ENCODE measurements around the gene CD82.

The CD82 gene

DNA sequence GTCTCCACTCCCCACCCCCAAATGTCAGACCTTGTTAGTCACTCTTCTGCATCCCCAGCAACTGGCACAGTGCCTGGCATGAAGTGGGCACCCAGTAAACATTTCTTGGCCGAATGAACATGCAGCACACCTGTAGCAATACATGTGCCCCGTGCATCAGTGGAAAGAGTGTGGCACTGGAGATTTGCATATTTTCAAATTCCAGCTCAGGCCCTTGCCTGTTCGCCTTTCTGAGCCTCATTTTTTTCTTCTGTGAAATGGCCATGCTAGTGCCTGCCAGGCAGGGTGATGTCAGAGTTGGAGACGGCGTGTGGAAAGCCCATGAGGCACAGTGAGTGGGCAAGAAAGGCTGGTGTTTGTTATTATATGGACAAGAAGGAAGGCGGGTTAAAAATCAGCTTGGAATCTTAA, 38.7 kb downstream of the CD82 start:
- no peak for DNase-seq

GRCh38 chr11:44605068-44605708, 39.7 kb downstream of the CD82 start:
- no peak for DNase-seq

- no peak for DNase-seq
Observed at GRCh38 chr11:44605965-44606364, 40.5 kb downstream of the CD82 start.

DNA sequence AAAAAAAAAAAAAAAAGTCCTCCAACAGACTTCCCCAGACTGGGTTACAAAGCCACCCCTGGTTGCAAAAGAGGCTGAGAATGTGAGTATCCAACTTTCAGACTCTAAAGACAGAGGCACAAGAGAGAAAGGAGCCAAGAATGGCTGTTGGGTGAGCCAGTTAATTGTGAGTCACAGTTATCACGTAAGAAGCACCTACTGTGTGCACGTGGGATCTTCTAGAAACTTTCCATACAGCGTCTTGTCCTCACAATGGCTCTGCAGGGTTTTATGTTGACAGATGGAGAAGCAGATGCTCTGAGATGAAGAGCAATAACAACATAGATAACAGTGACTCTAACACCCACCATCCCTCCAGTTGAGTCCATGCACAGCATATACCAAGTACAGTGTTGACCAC, 41.0 kb downstream of the CD82 start:
- DNase-seq, result no peak

GRCh38 chr11:44607319-44607962, 42.0 kb downstream of the CD82 start:
- no peak for DNase-seq

- DNase-seq, result no peak
Observed at GRCh38 chr11:44607987-44608386, 42.5 kb downstream of the CD82 start.

DNA sequence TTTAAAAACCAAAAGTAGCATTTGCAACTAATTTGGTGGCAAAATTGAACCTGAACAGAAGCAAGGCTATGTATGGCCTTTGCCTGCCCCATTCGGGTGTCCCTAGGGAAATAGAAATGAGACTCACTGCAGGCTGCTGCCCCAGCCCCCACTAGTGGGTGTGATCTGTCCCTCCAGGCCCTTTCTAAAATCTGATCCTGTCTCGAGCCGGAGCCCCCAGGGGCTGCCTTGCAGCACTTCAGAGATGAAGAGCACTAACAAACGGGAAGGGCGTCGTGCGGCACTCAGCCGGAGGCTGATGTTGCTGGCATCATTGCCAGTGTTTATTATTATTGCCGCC, 43.2 kb downstream of the CD82 start:
- DNase-seq, result no peak

- DNase-seq, result peak; percentile 58
Observed at GRCh38 chr11:44608991-44609782, 43.7 kb downstream of the CD82 start.

GRCh38 chr11:44609783-44610155, 44.3 kb downstream of the CD82 start:
- DNase-seq, result no peak

GRCh38 chr11:44610186-44610955, 44.9 kb downstream of the CD82 start:
- DNase-seq, result no peak

DNA sequence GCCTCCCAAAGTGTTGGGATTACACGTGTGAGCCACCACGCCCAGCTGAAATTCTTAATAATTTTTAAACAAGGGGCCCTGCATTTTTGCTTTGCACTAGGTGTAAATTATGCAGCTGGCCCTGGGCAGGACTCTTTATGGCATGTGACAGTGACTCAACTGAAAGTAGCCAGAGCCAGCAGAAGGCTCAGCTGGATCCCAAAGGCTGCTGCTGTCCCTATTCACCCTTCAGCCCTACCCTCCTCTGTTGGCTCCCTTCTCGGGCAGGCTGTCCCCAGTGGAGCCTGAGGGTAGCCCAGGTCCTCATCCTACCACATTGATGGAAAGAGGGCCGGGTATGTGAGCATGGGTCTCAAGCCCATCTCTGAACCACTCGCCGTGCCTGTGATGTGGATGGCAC, 45.6 kb downstream of the CD82 start:
- no peak for DNase-seq

- peak; percentile 85 for DNase-seq
Observed at GRCh38 chr11:44611687-44612434, 46.4 kb downstream of the CD82 start.

DNA sequence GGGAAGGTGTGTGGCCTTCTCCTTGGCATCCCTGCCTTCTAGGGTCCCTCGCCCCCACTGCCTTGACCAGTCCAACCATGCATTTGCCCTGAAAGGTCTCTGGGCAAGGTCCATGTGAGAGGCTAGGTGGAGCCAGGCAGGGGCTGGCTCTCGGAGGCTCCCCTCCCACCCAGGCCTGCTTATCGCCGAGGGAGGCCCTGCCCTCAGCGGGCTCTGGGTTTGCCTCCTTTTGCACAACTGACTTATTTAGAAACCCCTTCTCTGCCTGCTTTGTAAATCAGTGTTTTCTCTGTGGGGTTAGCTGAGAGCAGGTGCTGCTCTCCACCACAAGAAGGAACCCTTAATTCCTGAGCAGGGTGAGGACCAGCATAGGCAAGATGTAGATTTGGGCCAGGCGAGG, 47.7 kb downstream of the CD82 start:
- DNase-seq, result no peak

DNA sequence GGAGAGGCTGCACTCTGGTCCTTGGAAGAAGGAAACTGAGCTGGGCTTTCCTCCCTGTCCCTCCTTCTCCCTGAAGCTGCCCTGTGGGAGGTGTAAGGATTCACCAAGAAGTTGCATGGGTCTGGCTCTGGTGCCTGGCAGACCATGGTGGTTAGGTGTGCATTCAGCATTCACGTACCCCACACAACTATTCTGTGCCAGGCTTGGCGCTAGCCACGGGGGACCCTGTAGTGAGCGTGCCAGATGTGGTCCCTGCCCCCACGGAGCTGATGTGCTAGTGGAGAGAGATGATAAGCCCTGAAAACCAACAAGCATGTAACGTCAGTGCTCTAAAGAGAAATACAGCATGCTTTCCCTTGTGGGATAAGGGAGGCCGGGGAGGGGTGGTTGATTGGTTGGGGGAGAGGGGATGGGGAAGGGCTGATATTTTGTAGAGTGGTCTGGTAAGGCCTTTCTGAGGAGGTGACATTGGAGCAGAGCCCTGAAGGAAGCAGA, 48.9 kb downstream of the CD82 start:
- DNase-seq, result no peak

DNA sequence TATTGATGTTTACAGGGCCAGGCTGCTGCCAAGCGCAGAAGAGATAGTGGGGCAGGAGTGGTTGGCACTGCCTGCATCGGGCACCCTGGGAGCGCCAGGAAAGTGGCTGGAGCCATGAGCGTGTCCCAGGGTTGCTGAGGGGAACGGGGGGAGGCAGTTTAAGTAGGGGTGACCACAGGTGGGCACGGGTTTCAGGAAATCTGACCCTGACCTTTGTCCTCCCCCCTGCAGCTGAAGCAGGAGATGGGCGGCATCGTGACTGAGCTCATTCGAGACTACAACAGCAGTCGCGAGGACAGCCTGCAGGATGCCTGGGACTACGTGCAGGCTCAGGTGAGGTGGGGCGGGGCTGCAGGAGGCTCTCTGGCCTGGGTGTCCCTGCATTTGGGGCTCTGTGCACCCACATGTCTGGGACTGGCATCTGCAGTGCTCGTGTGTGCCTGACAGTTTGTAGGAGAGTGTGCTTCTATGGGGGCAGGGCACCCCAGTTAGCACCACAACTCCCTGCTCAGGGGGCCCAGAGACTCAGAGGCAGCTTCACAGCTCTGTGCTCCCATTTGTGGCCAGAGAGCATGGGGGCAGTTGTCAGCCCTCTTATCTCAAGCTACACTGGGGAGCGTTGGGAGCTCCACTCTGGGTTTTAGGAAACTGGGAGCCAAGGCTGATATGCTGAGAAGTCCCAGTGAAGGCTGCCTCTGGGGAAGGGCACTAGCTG, 49.7 kb downstream of the CD82 start:
- DNase-seq, result peak; percentile 2

DNA sequence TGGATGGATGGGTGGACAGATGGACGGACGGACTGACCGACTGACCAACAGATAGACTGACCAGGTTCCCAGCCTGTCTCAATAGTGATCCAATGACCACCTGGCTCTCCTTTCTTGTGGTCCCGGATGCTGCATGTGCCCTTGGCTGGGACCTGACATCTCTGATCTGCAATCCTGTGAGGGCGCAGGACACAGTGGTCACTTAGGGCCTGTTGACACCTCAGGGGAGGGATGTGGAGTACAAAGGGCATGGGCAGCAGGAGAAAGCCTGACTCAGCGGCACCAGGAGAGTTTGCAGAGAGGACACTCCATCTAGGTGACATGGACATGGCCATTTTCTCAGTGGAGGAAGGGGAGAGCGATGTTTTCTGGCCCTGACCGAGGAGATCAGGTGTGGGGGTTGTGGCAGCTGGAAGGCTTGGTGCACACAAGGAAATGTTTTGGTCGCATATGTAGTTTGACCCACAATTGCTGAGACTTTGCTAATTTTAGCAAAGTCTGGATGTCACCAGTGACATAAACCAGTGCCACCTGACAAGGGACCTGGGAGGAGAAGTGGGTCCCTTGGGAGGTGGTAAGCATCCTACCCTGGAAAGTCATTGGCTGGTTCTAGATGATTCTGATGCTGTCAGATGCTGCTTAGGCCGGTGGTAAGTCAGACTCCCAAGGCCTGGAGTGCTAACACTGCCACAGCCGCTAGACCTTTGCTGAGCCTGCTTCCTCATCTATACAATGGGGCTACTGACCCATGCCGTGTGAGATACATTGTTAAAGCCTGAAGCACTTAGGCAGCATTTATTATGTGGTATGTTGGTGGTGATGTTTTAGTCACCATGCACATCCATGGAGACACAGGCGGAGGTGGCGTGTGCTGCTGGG, 50.7 kb downstream of the CD82 start:
- DNase-seq, result peak; percentile 2

DNA sequence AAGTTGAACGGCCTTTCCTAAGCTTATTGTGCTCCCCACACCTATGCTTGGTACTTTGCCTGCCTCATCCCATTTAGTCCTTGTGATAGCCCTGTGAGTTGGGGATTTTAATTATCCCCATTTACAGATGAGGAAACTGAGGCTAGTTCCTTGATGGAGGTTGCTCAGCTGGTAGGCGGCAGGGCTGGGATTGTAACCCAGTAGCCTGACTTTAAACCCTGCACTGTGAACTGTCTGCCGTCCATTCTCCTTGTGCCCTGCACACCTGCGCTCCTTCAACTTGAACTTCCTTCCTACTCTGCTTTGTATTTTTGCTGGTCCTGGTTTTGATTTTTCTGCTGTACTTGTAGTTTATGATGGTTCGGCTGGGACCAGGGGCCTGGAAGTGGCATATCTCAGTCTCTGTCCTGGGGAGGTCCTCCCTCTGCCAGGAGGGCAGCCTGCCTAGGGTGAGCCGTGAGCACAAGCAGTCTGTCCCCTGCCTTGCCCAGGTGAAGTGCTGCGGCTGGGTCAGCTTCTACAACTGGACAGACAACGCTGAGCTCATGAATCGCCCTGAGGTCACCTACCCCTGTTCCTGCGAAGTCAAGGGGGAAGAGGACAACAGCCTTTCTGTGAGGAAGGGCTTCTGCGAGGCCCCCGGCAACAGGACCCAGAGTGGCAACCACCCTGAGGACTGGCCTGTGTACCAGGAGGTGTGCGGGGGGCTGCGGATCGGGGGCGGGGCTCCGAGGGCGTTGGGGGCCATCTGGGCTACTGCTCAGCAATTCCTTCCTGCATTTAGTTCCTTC, 52.4 kb downstream of the CD82 start:
- no peak for DNase-seq

- no peak for DNase-seq
Observed at GRCh38 chr11:44618561-44619425, 53.3 kb downstream of the CD82 start.

DNA sequence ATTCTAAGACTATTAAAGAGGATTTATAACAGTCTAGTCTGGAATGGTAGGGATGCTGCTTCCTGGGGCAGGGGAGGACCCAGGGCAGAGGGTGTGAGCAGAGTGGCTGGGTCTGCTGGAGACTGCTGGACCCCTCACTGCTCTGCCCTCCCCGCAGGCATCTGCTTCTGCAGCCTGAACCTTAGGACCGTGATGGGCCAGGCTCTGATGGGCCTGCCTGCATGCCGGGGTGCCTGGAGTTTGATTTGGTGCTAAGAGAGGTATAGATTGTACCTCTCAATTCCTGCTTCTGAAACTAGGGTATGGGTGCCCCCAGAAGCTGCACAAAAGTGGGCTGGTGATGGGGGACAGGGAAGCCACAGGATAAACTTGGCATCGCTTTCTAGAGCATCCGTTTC, 54.9 kb downstream of the CD82 start:
- no peak for DNase-seq
